HepG2 (cell line): ENCODE measurements around the gene ATN1. TPM values are rescaled to one million over a fixed set of nuclear protein-coding genes. Genes with fewer than 3 reads are reported as not detected.

Experiments used
- ADNP ChIP-seq: sonication (generic); formaldehyde crosslinking; IDR thresholded peaks from 2 replicates; pipeline ENCODE4 v1.4.0; 2020; ENCODE audit warnings: missing genetic modification reagents
- CREM ChIP-seq, 2 experiments: sonication (generic) in 1 of 2; formaldehyde crosslinking in 1 of 2; IDR thresholded peaks; 2 replicates each; pipeline versions ENCODE4 v1.4.0 to v1.6.1; 2016 to 2020; ENCODE audit warnings: antibody characterized with exemption in 1 of 2, mild to moderate bottlenecking in 1 of 2, missing genetic modification reagents in 1 of 2
- HDAC6 ChIP-seq: fragments of 200-600 bp; sonication (generic); IDR thresholded peaks from 2 replicates; pipeline ENCODE4 v1.7.0; 2017; ENCODE audit warnings: mild to moderate bottlenecking, antibody characterized with exemption, low read length, low read depth
- HNRNPUL1 ChIP-seq: fragments of 200-400 bp; formaldehyde crosslinking; IDR thresholded peaks from 2 replicates; pipeline ENCODE4 v1.6.1; 2017; ENCODE audit warnings: low read depth, mild to moderate bottlenecking, low read length, moderate library complexity
- LCORL ChIP-seq, 2 experiments: fragments of 450-650 bp in 1 of 2; sonication (generic) in 1 of 2; formaldehyde crosslinking in 1 of 2; IDR thresholded peaks; 2 replicates each; pipeline versions ENCODE4 v1.5.0 to v1.6.1; 2017 to 2020; ENCODE audit warnings: antibody characterized with exemption in 1 of 2, missing genetic modification reagents in 1 of 2
- MED1 ChIP-seq: sonication (generic); formaldehyde crosslinking; IDR thresholded peaks from 2 replicates; pipeline ENCODE4 v1.4.0; 2020; ENCODE audit warnings: missing genetic modification reagents
- MXD4 ChIP-seq: IDR thresholded peaks from 2 replicates; pipeline ENCODE4 v1.6.1; 2016; ENCODE audit warnings: mild to moderate bottlenecking, missing biosample characterization, missing genetic modification reagents
- PPARG ChIP-seq: conservative IDR thresholded peaks from 2 replicates; pipeline ENCODE4 v1.6.1; 2016; ENCODE audit warnings: missing biosample characterization, missing genetic modification reagents
- RFX1 ChIP-seq: fragments of 450-650 bp; IDR thresholded peaks from 2 replicates; pipeline ENCODE4 v1.6.1; 2017
- TEAD2 ChIP-seq: sonication (generic); formaldehyde crosslinking; IDR thresholded peaks from 2 replicates; pipeline ENCODE4 v1.9.0; 2021; ENCODE audit warnings: missing genetic modification reagents
- ZIK1 ChIP-seq: sonication (generic); formaldehyde crosslinking; IDR thresholded peaks from 2 replicates; pipeline ENCODE4 v1.5.0; 2020; ENCODE audit warnings: mild to moderate bottlenecking, low read depth, missing genetic modification reagents, borderline replicate concordance
- ZNF274 ChIP-seq: sonication (generic); formaldehyde crosslinking; IDR thresholded peaks from 2 replicates; pipeline ENCODE4 v1.5.1; 2020; ENCODE audit warnings: mild to moderate bottlenecking, missing genetic modification reagents
- ZNF44 ChIP-seq: sonication (generic); formaldehyde crosslinking; IDR thresholded peaks from 2 replicates; pipeline ENCODE4 v1.5.1; 2020; ENCODE audit warnings: mild to moderate bottlenecking, missing genetic modification reagents
- ZNF496 ChIP-seq: sonication (generic); formaldehyde crosslinking; IDR thresholded peaks from 2 replicates; pipeline ENCODE4 v1.8.1; 2023; ENCODE audit warnings: mild to moderate bottlenecking, moderate library complexity, missing genetic modification reagents; ENCODE audit not compliant: insufficient replicate concordance
- ZNF550 ChIP-seq: sonication (generic); formaldehyde crosslinking; IDR thresholded peaks from 2 replicates; pipeline ENCODE4 v1.4.0; 2020; ENCODE audit warnings: mild to moderate bottlenecking, missing genetic modification reagents, borderline replicate concordance
- ZNF552 ChIP-seq: sonication (generic); formaldehyde crosslinking; IDR thresholded peaks from 2 replicates; pipeline ENCODE4 v1.9.0; 2022; ENCODE audit warnings: missing genetic modification reagents, mild to moderate bottlenecking, borderline replicate concordance
- ZNF841 ChIP-seq: sonication (generic); formaldehyde crosslinking; IDR thresholded peaks from 2 replicates; pipeline ENCODE4 v1.8.1; 2023; ENCODE audit warnings: missing genetic modification reagents, borderline replicate concordance
- polyA plus RNA-seq, 8 experiments: library from polyadenylated mRNA; depleted of rRNA in 3 of 8; stranded (reverse) in 7 of 8; unstranded in 1 of 8; fragments of >200 nt; fragmentation: Illumina TruSeq in 4 of 8; extraction: Trizol in 4 of 8; gene quantifications; 2 replicates each; pipeline versions ENCODE4 v1.2.1 to v1.2.3, GENCODE V29; 2011 to 2016; ENCODE audit warnings: low read depth in 4 of 8, missing spikeins in 1 of 8, mixed read lengths in 1 of 8; ENCODE audit not compliant: insufficient read depth in 1 of 8
- total RNA-seq, 5 experiments: library from RNA; depleted of rRNA; stranded (reverse); fragments of >200 nt; fragmentation: Illumina TruSeq; extraction: Trizol; gene quantifications; 2 replicates each; pipeline ENCODE4 v1.2.3, GENCODE V29; 2016; ENCODE audit warnings: low read depth in 1 of 5
- TF ChIP-seq, protein P1 (sequence below): sonication (generic); formaldehyde crosslinking; IDR thresholded peaks from 2 replicates; pipeline ENCODE4 v1.8.1; 2023; ENCODE audit warnings: mild to moderate bottlenecking, missing genetic modification reagents
- TF ChIP-seq, protein P2 (sequence below): sonication (generic); formaldehyde crosslinking; IDR thresholded peaks from 2 replicates; pipeline ENCODE4 v1.4.0; 2020; ENCODE audit warnings: mild to moderate bottlenecking, missing genetic modification reagents
- TF ChIP-seq, protein P3 (sequence below): sonication (generic); formaldehyde crosslinking; IDR thresholded peaks from 2 replicates; pipeline ENCODE4 v1.8.0; 2022; ENCODE audit warnings: missing genetic modification reagents, mild to moderate bottlenecking, moderate library complexity, borderline replicate concordance
- TF ChIP-seq, protein P4 (sequence below): sonication (generic); formaldehyde crosslinking; IDR thresholded peaks from 2 replicates; pipeline ENCODE4 v1.4.0; 2020; ENCODE audit warnings: low read depth, missing genetic modification reagents

ATN1 gene
- total and polyA plus RNA-seq, 2 of the 13 experiments (the other 11 are each of a cell fraction or from before 2014, with no cell fraction given): 2.1 to 8.6 TPM

DNA sequence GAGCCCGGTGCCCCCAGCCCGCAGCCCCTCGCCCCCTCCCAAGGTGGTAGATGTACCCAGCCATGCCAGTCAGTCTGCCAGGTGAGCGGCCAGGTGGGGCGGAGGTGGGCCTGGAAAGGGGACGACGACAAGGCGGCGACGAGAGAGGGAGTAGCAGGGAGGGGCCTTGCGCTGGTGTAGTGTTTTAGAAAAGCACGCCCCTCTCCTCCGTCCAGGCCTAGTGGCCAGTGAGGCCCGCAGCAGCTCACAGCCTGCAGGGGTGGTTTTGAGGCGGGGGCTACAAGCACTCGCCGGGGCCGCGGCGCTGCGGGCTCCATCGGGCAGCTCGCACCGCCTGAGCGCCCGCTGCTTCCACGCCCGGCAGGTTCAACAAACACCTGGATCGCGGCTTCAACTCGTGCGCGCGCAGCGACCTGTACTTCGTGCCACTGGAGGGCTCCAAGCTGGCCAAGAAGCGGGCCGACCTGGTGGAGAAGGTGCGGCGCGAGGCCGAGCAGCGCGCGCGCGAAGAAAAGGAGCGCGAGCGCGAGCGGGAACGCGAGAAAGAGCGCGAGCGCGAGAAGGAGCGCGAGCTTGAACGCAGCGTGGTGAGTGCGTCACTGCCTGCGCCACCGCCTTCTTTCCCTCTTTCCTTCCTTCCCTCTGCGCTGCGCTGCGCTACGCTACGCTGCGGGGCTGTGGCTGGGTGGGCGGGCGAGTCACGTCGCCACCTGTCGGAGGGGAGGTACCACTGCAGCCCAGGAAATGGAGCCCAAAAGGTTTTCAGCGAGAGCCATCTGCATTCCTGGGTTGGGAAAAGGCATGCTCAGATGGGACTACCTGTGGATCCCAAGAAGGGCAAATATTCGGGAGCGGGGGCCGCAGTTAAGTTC, 10.0 kb downstream of the ATN1 start (continued):
- peak; percentile 78; the same call in 1 of the 2 replicates for TF ChIP-seq TEAD2 (CRISPR knock-in tag)
- TF ChIP-seq, protein P1, sequence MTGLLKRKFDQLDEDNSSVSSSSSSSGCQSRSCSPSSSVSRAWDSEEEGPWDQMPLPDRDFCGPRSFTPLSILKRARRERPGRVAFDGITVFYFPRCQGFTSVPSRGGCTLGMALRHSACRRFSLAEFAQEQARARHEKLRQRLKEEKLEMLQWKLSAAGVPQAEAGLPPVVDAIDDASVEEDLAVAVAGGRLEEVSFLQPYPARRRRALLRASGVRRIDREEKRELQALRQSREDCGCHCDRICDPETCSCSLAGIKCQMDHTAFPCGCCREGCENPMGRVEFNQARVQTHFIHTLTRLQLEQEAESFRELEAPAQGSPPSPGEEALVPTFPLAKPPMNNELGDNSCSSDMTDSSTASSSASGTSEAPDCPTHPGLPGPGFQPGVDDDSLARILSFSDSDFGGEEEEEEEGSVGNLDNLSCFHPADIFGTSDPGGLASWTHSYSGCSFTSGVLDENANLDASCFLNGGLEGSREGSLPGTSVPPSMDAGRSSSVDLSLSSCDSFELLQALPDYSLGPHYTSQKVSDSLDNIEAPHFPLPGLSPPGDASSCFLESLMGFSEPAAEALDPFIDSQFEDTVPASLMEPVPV (CRISPR knock-in tag): peak; percentile 92
- no peak for TF ChIP-seq LCORL (IDR thresholded peaks at IDR 0.05)
- peak; percentile 88 for TF ChIP-seq LCORL (CRISPR knock-in tag; IDR thresholded peaks at IDR 0.05)
- TF ChIP-seq ZNF552 (CRISPR knock-in tag): no peak
- TF ChIP-seq, protein P2, sequence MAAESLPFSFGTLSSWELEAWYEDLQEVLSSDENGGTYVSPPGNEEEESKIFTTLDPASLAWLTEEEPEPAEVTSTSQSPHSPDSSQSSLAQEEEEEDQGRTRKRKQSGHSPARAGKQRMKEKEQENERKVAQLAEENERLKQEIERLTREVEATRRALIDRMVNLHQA: peak; percentile 86; the same call in 1 of the 2 replicates
- TF ChIP-seq, protein P3, sequence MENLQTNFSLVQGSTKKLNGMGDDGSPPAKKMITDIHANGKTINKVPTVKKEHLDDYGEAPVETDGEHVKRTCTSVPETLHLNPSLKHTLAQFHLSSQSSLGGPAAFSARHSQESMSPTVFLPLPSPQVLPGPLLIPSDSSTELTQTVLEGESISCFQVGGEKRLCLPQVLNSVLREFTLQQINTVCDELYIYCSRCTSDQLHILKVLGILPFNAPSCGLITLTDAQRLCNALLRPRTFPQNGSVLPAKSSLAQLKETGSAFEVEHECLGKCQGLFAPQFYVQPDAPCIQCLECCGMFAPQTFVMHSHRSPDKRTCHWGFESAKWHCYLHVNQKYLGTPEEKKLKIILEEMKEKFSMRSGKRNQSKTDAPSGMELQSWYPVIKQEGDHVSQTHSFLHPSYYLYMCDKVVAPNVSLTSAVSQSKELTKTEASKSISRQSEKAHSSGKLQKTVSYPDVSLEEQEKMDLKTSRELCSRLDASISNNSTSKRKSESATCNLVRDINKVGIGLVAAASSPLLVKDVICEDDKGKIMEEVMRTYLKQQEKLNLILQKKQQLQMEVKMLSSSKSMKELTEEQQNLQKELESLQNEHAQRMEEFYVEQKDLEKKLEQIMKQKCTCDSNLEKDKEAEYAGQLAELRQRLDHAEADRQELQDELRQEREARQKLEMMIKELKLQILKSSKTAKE (CRISPR knock-in tag): no peak
- TF ChIP-seq HDAC6: no peak
- TF ChIP-seq ZNF550 (CRISPR knock-in tag): no peak
- TF ChIP-seq PPARG (CRISPR knock-in tag): peak; percentile 64; the same call in 1 of the 2 replicates
- TF ChIP-seq CREM (IDR thresholded peaks at IDR 0.05): peak; percentile 94
- TF ChIP-seq CREM (CRISPR knock-in tag; IDR thresholded peaks at IDR 0.05): no peak
- TF ChIP-seq, protein P4, sequence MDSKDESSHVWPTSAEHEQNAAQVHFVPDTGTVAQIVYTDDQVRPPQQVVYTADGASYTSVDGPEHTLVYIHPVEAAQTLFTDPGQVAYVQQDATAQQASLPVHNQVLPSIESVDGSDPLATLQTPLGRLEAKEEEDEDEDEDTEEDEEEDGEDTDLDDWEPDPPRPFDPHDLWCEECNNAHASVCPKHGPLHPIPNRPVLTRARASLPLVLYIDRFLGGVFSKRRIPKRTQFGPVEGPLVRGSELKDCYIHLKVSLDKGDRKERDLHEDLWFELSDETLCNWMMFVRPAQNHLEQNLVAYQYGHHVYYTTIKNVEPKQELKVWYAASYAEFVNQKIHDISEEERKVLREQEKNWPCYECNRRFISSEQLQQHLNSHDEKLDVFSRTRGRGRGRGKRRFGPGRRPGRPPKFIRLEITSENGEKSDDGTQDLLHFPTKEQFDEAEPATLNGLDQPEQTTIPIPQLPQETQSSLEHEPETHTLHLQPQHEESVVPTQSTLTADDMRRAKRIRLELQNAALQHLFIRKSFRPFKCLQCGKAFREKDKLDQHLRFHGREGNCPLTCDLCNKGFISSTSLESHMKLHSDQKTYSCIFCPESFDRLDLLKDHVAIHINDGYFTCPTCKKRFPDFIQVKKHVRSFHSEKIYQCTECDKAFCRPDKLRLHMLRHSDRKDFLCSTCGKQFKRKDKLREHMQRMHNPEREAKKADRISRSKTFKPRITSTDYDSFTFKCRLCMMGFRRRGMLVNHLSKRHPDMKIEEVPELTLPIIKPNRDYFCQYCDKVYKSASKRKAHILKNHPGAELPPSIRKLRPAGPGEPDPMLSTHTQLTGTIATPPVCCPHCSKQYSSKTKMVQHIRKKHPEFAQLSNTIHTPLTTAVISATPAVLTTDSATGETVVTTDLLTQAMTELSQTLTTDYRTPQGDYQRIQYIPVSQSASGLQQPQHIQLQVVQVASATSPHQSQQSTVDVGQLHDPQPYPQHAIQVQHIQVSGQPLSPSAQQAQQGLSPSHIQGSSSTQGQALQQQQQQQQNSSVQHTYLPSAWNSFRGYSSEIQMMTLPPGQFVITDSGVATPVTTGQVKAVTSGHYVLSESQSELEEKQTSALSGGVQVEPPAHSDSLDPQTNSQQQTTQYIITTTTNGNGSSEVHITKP: 0 out of 2 replicates have a peak, but pooled peaks have one; percentile 51
- peak; percentile 85 for TF ChIP-seq MXD4 (CRISPR knock-in tag)
- TF ChIP-seq MED1 (CRISPR knock-in tag): peak; percentile 81
- TF ChIP-seq ZNF841 (CRISPR knock-in tag): no peak
- no peak for TF ChIP-seq ADNP (CRISPR knock-in tag)
- TF ChIP-seq ZNF274 (CRISPR knock-in tag): 0 out of 2 replicates have a peak, but pooled peaks have one; percentile 36
- TF ChIP-seq ZIK1 (CRISPR knock-in tag): 0 out of 2 replicates have a peak, but pooled peaks have one; percentile 67
- no peak for TF ChIP-seq RFX1
- peak; percentile 89 for TF ChIP-seq ZNF44
- TF ChIP-seq ZNF496: no peak
- 0 out of 2 replicates have a peak, but pooled peaks have one; percentile 22 for TF ChIP-seq HNRNPUL1
